DND-41 (cell line): ENCODE results near the gene TEX30.

Source experiments
- CTCF ChIP-seq: IDR thresholded peaks from 2 replicates; pipeline ENCODE4 v1.5.1; 2012; ENCODE audit warnings: borderline replicate concordance, low read length, moderate library complexity, mild to moderate bottlenecking; ENCODE audit not compliant: poor library complexity, severe bottlenecking; ENCODE audit errors: extremely low read depth
- EZH2 ChIP-seq: IDR thresholded peaks from 3 replicates; pipeline ENCODE4 v1.6.1; 2012; ENCODE audit warnings: borderline replicate concordance, low read depth, mild to moderate bottlenecking, moderate library complexity, low read length, inconsistent platforms; ENCODE audit not compliant: severe bottlenecking

GRCh38 chr13:102742506-102742905 is 31.1 kb downstream of the TEX30 start:
- TF ChIP-seq CTCF (no peak), EZH2 (no peak)
